B cell (primary cell): ENCODE results near the gene LANCL1.

Experiments used
- CTCF ChIP-seq: fragments of 200-600 bp; IDR thresholded peaks from one replicate; pipeline ENCODE4 v1.8.0; 2022; ENCODE audit warnings: antibody characterized with exemption, mild to moderate bottlenecking
- EZH2 ChIP-seq: IDR thresholded peaks from 2 replicates; pipeline ENCODE4 v1.6.1; 2012; ENCODE audit warnings: borderline replicate concordance, low read depth, mild to moderate bottlenecking, moderate library complexity, low read length; ENCODE audit not compliant: insufficient read depth, poor library complexity, severe bottlenecking

GRCh38 chr2:210456571-210456970, 20.0 kb downstream of the LANCL1 start:
- no peak for TF ChIP-seq CTCF
- no peak for TF ChIP-seq EZH2
